Activated naive CD8-positive, alpha-beta T cell treated with anti-CD3 and anti-CD28 coated beads, Interleukin-2, amount 10 ng/mL, durations not matched to agents 7 days and 5 days (primary cell): ENCODE measurements around the gene RSPO4. TPM values are rescaled to one million over a fixed set of nuclear protein-coding genes. Genes with fewer than 3 reads are reported as not detected.

Source experiments
- ATAC-seq: fragments of 150-1000 bp; cut with Tn5 transposase; one replicate; pipeline ENCODE4 v1.10.0; 2021; ENCODE audit warnings: low read depth, moderate library complexity
- POLR2A ChIA-PET: fragments of 350-600 bp; sonication (Branson Sonifier 250); formaldehyde crosslinking; loops from one replicate; lab custom pipeline; 2021; ENCODE audit warnings: antibody characterized with exemption; lab: Charles Lee
- DNase-seq: peaks from one replicate; pipeline ENCODE4 v3.0.0; 2021
- H3K27ac Mint-ChIP-seq: one replicate; pipeline ENCODE4 v1.8.0; 2022; ENCODE audit warnings: mild to moderate bottlenecking, mixed read lengths
- H3K27me3 Mint-ChIP-seq: one replicate; pipeline ENCODE4 v1.8.0; 2022; ENCODE audit warnings: mild to moderate bottlenecking, moderate library complexity, mixed read lengths
- H3K36me3 Mint-ChIP-seq: one replicate; pipeline ENCODE4 v1.8.0; 2021; ENCODE audit warnings: mild to moderate bottlenecking, mixed read lengths
- H3K4me1 Mint-ChIP-seq: one replicate; pipeline ENCODE4 v1.8.0; 2021; ENCODE audit warnings: mixed read lengths
- H3K4me3 Mint-ChIP-seq: one replicate; pipeline ENCODE4 v1.8.0; 2022; ENCODE audit warnings: mild to moderate bottlenecking, moderate library complexity, mixed read lengths
- H3K9me3 Mint-ChIP-seq: one replicate; pipeline ENCODE4 v1.8.0; 2021; ENCODE audit warnings: mixed read lengths
- total RNA-seq, 2 experiments: library from RNA; stranded (reverse); gene quantifications; one replicate each; pipeline ENCODE4 v1.2.3, GENCODE V29; 2021

RSPO4 gene
- total RNA-seq, 2 experiments from 2014 or later = 0.11 to 0.28 TPM

GRCh38 chr20:933029-933428, 69.1 kb downstream of the RSPO4 start:
- Mint-ChIP-seq H3K4me3 (no peak overlapping the region), H3K27me3 (peaks cover 11% of the 10 kb centered on the region), H3K36me3 (peaks cover 3% of the 10 kb centered on the region), H3K4me1 (no peaks in the 10 kb centered on the region), H3K9me3 (peaks cover 14% of the 10 kb centered on the region), H3K27ac (no peak overlapping the region)
- POLR2A ChIA-PET = no interaction called here
- ATAC-seq = no peak
- no peak for DNase-seq

GRCh38 chr20:931401-931800, 70.7 kb downstream of the RSPO4 start:
- H3K4me3 Mint-ChIP-seq = no peak overlapping the region
- peaks cover 3% of the 10 kb centered on the region for H3K36me3 Mint-ChIP-seq
- H3K9me3 Mint-ChIP-seq = peaks cover 16% of the 10 kb centered on the region
- H3K27ac Mint-ChIP-seq = no peak overlapping the region
- no peaks in the 10 kb centered on the region for H3K4me1 Mint-ChIP-seq
- peaks cover 14% of the 10 kb centered on the region for H3K27me3 Mint-ChIP-seq
- POLR2A ChIA-PET = no interaction called here
- DNase-seq (no peak), ATAC-seq (no peak)

GRCh38 chr20:926670-927069, 75.4 kb downstream of the RSPO4 start:
- peaks cover under 1% of the 10 kb centered on the region for H3K36me3 Mint-ChIP-seq
- H3K27ac Mint-ChIP-seq = no peak overlapping the region
- DNase-seq (no peak), ATAC-seq (no peak)
- peaks cover 12% of the 10 kb centered on the region for H3K9me3 Mint-ChIP-seq
- POLR2A ChIA-PET = no interaction called here
- no peak overlapping the region for H3K4me3 Mint-ChIP-seq
- H3K27me3 Mint-ChIP-seq = peaks cover 18% of the 10 kb centered on the region
- H3K4me1 Mint-ChIP-seq = no peaks in the 10 kb centered on the region

GRCh38 chr20:925516-925915, 76.6 kb downstream of the RSPO4 start:
- peaks cover 17% of the 10 kb centered on the region for H3K27me3 Mint-ChIP-seq
- no peaks in the 10 kb centered on the region for H3K4me1 Mint-ChIP-seq
- POLR2A ChIA-PET = no interaction called here
- DNase-seq (no peak), ATAC-seq (no peak)
- no peak overlapping the region for H3K27ac Mint-ChIP-seq
- no peaks in the 10 kb centered on the region for H3K36me3 Mint-ChIP-seq
- H3K4me3 Mint-ChIP-seq = no peak overlapping the region
- peaks cover 6% of the 10 kb centered on the region for H3K9me3 Mint-ChIP-seq

- POLR2A ChIA-PET = no interaction called here
- Mint-ChIP-seq H3K27ac (no peak overlapping the region), H3K4me3 (no peak overlapping the region), H3K4me1 (peaks cover under 1% of the 10 kb centered on the region), H3K27me3 (peaks cover 13% of the 10 kb centered on the region), H3K36me3 (no peaks in the 10 kb centered on the region), H3K9me3 (peaks cover 6% of the 10 kb centered on the region)
- DNase-seq (no peak), ATAC-seq (no peak)
These were observed 77.5 kb downstream of the RSPO4 start for GRCh38 chr20:924639-925038.

- ATAC-seq (no peak), DNase-seq (no peak)
- peaks cover 4% of the 10 kb centered on the region for H3K9me3 Mint-ChIP-seq
- no peak overlapping the region for H3K27ac Mint-ChIP-seq
- H3K4me3 Mint-ChIP-seq = no peak overlapping the region
- peaks cover 6% of the 10 kb centered on the region for H3K27me3 Mint-ChIP-seq
- POLR2A ChIA-PET = no interaction called here
- H3K36me3 Mint-ChIP-seq = no peaks in the 10 kb centered on the region
- H3K4me1 Mint-ChIP-seq = peaks cover 1% of the 10 kb centered on the region
These were observed 79.3 kb downstream of the RSPO4 start for GRCh38 chr20:922781-923180.

GRCh38 chr20:921068-921467, 81.0 kb downstream of the RSPO4 start:
- H3K36me3 Mint-ChIP-seq = no peaks in the 10 kb centered on the region

GRCh38 chr20:920311-920710, 81.8 kb downstream of the RSPO4 start:
- Mint-ChIP-seq H3K4me1 (peaks cover 3% of the 10 kb centered on the region), H3K9me3 (no peaks in the 10 kb centered on the region), H3K4me3 (no peak overlapping the region), H3K27me3 (peaks cover 11% of the 10 kb centered on the region), H3K27ac (no peak overlapping the region), H3K36me3 (no peaks in the 10 kb centered on the region)
- DNase-seq (no peak), ATAC-seq (no peak)
- POLR2A ChIA-PET = no interaction called here

More at GRCh38 chr20:921068-921467, 81.0 kb downstream of the RSPO4 start:
- ATAC-seq = no peak
- Mint-ChIP-seq H3K27ac (no peak overlapping the region), H3K4me3 (no peak overlapping the region), H3K4me1 (peaks cover 3% of the 10 kb centered on the region), H3K9me3 (no peaks in the 10 kb centered on the region), H3K27me3 (peaks cover 11% of the 10 kb centered on the region)
- no peak for DNase-seq
- POLR2A ChIA-PET = no interaction called here

- no peak overlapping the region for H3K4me3 Mint-ChIP-seq
- no peaks in the 10 kb centered on the region for H3K36me3 Mint-ChIP-seq
- ATAC-seq (no peak), DNase-seq (no peak)
- H3K4me1 Mint-ChIP-seq = peaks cover 3% of the 10 kb centered on the region
- POLR2A ChIA-PET = no interaction called here
- peaks cover 9% of the 10 kb centered on the region for H3K27me3 Mint-ChIP-seq
- H3K27ac Mint-ChIP-seq = no peak overlapping the region
- H3K9me3 Mint-ChIP-seq = no peaks in the 10 kb centered on the region
These were observed 82.6 kb downstream of the RSPO4 start for GRCh38 chr20:919491-919916.

- peaks cover 8% of the 10 kb centered on the region for H3K27me3 Mint-ChIP-seq
- DNase-seq (no peak), ATAC-seq (no peak)
- peaks cover 3% of the 10 kb centered on the region for H3K4me1 Mint-ChIP-seq
- no peaks in the 10 kb centered on the region for H3K9me3 Mint-ChIP-seq
- no peaks in the 10 kb centered on the region for H3K36me3 Mint-ChIP-seq
- no peak overlapping the region for H3K4me3 Mint-ChIP-seq
- POLR2A ChIA-PET = no interaction called here
- H3K27ac Mint-ChIP-seq = no peak overlapping the region
These were observed 84.7 kb downstream of the RSPO4 start for GRCh38 chr20:917416-917815.

GRCh38 chr20:916825-917224, 85.3 kb downstream of the RSPO4 start:
- POLR2A ChIA-PET = no interaction called here

GRCh38 chr20:916125-916799, 85.8 kb downstream of the RSPO4 start, which contains the start of gene ANGPT4:
ANGPT4 (minus strand) TSS chr20:916334; CDS start chr20:916214, 120 bp downstream.
- Mint-ChIP-seq H3K9me3 (no peaks in the 10 kb centered on the region), H3K36me3 (no peaks in the 10 kb centered on the region), H3K27me3 (peaks cover 8% of the 10 kb centered on the region), H3K4me1 (peaks cover 3% of the 10 kb centered on the region), H3K4me3 (no peak within 1 kb of the TSS), H3K27ac (no peak within 1 kb of the TSS)
- POLR2A ChIA-PET = no interaction called here
- ATAC-seq = no peak
- DNase-seq = no peak

More at GRCh38 chr20:916825-917224, 85.3 kb downstream of the RSPO4 start:
- DNase-seq (no peak), ATAC-seq (no peak)
- Mint-ChIP-seq H3K27ac (no peak overlapping the region), H3K27me3 (peaks cover 8% of the 10 kb centered on the region), H3K4me1 (peaks cover 3% of the 10 kb centered on the region), H3K36me3 (no peaks in the 10 kb centered on the region), H3K9me3 (no peaks in the 10 kb centered on the region), H3K4me3 (no peak overlapping the region)

GRCh38 chr20:914727-915498, 87.2 kb downstream of the RSPO4 start:
- DNase-seq (no peak), ATAC-seq (no peak)
- Mint-ChIP-seq H3K36me3 (no peaks in the 10 kb centered on the region), H3K4me1 (peaks cover 3% of the 10 kb centered on the region), H3K27me3 (peaks cover 8% of the 10 kb centered on the region), H3K4me3 (no peak overlapping the region), H3K9me3 (no peaks in the 10 kb centered on the region), H3K27ac (no peak overlapping the region)
- POLR2A ChIA-PET = no interaction called here
